K562 (cell line): ENCODE data around the gene CAPN3. TPM values are rescaled to one million over a fixed set of nuclear protein-coding genes. Genes with fewer than 3 reads are reported as not detected.

Experiments
- POLR2H ChIP-seq: IDR thresholded peaks from 2 replicates; pipeline ENCODE4 v1.6.1; 2016; ENCODE audit warnings: missing genetic modification characterization, low read depth, mild to moderate bottlenecking, control low read depth, missing compliant biosample characterization, moderate library complexity
- SFPQ ChIP-seq: fragments of 200-400 bp; formaldehyde crosslinking; IDR thresholded peaks from 2 replicates; pipeline ENCODE4 v1.6.1; 2017; ENCODE audit warnings: mild to moderate bottlenecking, low read depth, low read length, moderate library complexity
- ZNF318 ChIP-seq, 2 experiments: fragments of 450-650 bp; IDR thresholded peaks; 2 replicates each; pipeline ENCODE4 v1.6.1; 2016; ENCODE audit warnings: mild to moderate bottlenecking in 2 of 2, borderline replicate concordance in 1 of 2, low read depth in 1 of 2, moderate library complexity in 1 of 2
- ZNF436 ChIP-seq: fragments of 250-450, 450-650 bp; sonication (Bioruptor Pico); formaldehyde crosslinking; IDR thresholded peaks from 2 replicates; pipeline ENCODE4 v1.7.0; 2020; ENCODE audit warnings: mild to moderate bottlenecking
- polyA plus RNA-seq, 8 experiments: library from polyadenylated mRNA; depleted of rRNA in 4 of 8; stranded (reverse) in 5 of 8; unstranded in 3 of 8; fragments of >200 nt; fragmentation: Nextera tagmentation in 2 of 8; fragmentation: Illumina TruSeq in 1 of 8; extraction: Ambion mirVana in 2 of 8; extraction: Trizol in 1 of 8; gene quantifications; 2 replicates each; pipeline versions ENCODE4 v1.2.1 to v1.2.3, GENCODE V29; 2011 to 2014; ENCODE audit warnings: inconsistent platforms in 1 of 8, missing spikeins in 1 of 8
- total RNA-seq, 7 experiments: library from RNA; depleted of rRNA in 6 of 7; stranded (reverse); fragments of >200 nt in 6 of 7; fragmentation: Illumina TruSeq in 2 of 7; extraction: Trizol in 2 of 7; gene quantifications; 2 replicates each; pipeline versions ENCODE4 v1.2.1 to v1.2.3, GENCODE V29; 2011 to 2021; ENCODE audit warnings: low replicate concordance in 1 of 7

CAPN3 gene
- total and polyA plus RNA-seq, 9 of the 15 experiments (the other 6 are each of a cell fraction or from before 2014, with no cell fraction given): 0.03 to 0.34 (median 0.20) TPM; not detected in 2

- TF ChIP-seq ZNF318 (IDR thresholded peaks at IDR 0.05; ENCODE audit: borderline replicate concordance in 1 of 2, low read depth in 1 of 2) (no peak), ZNF436 (CRISPR knock-in tag) (no peak), SFPQ (no peak), POLR2H (no peak)
Observed at GRCh38 chr15:42338500-42338899, 20.8 kb upstream of the CAPN3 start (continued).
